ENCODE measurements around the gene WWC2.
A peak's percentile ranks its signal among the peaks of the same experiment; 100 is the strongest.
"Not testable (repeated sequence)": the region's sequence is repeated elsewhere in the genome, so short reads cannot be mapped to it uniquely, and the experiment has no call there.

WWC2 gene

DNA sequence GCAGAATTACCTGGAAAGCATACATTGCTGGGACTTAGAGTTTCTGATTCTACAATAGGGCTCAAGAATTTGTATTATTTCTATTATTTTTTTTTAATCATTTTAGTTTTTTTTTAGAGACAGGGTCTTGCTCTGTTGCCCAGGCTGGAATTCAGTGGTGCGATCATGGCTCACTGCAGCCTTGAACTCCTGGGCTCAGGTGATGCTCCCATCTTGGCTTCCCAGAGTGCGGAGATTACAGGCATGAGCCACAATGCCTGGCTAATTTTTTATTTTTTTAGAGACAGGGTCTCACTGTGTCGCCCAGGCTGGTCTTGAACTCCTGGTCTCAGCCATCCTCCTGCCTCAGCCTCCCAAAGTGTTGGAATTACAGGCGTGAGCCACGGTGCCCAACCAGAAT is 92.6 kb downstream of the WWC2 start:
- DNase-seq, result no peak
- intact Hi-C loops (cut with DNase I), result no loop called here

DNA sequence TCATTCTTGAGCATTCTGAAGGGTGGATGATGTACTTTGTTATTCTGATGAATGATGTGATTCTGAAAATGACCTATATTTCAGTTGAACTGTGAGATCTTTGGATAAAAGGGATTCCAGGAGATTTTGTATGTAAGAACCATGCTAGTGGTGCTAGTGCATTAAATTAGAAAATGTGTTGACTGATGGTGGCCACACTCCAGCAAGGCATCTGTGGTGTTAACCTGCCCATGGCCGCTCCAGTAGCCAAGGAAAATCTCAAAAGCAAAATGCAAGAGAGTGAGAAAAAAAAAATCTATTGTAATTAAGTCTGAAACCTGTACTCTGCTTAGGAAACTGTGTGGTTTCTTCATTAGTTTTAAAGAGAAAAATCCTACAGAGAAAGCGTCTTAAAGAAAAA is 93.5 kb downstream of the WWC2 start:
- DNase-seq, result no peak
- intact Hi-C loops (cut with DNase I), result no loop called here

DNA sequence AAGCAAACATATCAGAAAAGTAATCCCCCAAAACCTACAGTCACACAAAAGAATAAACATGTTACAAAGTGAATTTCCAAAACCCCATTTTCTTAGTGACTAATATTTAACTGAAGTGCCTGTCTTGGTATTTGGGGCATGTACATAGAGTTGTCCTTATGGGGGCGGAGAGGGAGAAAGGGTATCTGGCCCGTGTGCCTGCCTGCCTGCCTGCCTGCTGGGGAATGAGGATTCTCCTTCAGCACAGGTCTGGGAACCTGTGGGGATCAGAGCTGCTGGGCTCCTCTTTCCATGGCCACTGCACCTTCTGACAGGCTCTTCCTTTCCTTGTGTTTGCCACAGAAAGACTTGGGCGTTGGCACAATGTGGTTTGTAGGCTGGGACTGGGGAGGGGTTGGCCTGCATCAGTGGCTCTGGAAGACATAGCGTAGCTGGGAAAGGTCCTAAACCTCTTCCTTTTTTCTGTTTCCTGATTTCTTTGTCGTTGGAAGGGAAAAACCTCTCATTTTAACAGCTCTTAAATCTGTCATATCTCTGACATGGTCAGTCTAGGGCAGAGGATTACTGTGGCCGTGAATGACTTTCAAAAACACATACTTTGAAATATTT is 94.8 kb downstream of the WWC2 start:
- DNase-seq; intact Hi-C loops (cut with DNase I): not testable (repeated sequence)

DNA sequence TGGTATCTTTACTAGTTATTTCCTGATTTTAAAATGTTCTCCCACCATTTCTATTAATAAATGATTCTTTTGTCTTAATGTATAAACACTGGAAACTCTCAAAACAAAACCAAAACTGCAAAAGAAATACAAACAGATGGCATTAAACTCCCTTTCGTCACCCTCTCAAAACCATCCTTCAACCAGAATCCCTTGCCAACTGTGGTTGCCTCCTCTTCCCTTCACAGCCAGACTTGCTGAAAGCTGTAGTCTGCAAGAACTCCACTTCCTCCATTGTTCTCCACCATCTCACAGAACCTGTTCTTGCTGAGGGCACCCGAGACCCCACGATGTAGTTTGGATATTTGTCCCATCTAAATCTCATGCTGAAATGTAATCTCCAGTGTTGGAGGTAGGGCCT is 96.5 kb downstream of the WWC2 start:
- no peak for DNase-seq
- intact Hi-C loops (cut with DNase I), result no loop called here

DNA sequence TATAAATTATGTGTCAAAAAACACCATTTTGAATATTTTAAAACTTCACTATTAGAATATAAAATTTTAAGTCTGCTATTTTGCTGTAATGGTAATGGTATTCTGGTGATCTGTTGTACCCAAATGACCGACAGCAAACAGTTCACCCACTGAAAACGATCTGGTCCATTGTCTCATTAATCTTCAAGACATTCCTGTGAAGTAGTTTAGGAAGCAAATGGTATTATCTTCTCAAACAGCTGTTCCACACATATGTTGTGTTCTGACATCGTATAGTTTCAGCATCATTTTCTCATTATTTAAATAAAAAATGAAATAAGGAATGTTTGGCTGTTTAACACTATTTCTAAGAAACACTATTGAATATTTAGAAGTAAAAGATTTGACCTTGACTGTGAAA is 98.1 kb downstream of the WWC2 start:
- intact Hi-C loops (cut with DNase I), result no loop called here
- DNase-seq, result no peak

DNA sequence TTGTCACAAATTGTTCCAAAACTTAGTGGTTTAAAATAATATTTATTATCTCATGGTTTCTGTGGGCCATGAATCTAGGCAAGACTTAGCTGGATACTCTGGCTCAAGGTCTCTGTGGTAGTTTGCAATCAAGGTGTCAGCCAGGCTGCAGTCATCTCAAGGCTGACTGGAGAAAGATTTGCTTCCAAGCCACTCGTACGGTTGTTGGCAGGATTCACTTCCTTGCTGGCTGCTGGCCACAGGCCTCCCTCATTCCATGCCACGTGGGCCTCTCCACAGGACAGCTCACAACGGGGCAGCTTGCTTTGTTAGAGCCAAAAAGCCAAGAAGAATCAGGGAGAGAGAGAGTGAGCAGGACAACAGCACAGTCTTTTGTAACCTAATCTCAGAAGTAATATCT is 101.4 kb downstream of the WWC2 start:
- peak in 5 of 10 donors; percentile 18 to 82 (median 19) for DNase-seq
- intact Hi-C loops (cut with DNase I), result no loop called here

DNA sequence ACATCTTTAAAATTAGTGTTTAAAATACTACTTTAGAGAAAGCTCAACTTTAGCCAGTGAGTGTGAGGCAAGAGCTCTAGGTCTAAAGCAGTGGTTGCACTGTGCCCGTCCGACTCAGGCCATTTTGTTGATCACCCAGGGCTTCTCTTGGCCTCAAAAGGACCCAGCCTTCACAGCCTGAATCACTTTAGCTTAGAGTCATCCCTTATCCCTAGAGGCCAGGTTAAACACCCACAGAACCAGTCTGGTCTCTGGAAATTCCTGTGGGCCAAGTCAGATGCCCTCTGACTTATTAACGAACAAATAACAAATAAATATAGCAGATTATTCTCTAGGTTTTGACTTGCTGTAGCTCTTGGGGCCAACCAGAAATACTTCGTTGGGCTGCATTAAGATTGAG is 102.3 kb downstream of the WWC2 start:
- no peak for DNase-seq
- intact Hi-C loops (cut with DNase I), result no loop called here

DNA sequence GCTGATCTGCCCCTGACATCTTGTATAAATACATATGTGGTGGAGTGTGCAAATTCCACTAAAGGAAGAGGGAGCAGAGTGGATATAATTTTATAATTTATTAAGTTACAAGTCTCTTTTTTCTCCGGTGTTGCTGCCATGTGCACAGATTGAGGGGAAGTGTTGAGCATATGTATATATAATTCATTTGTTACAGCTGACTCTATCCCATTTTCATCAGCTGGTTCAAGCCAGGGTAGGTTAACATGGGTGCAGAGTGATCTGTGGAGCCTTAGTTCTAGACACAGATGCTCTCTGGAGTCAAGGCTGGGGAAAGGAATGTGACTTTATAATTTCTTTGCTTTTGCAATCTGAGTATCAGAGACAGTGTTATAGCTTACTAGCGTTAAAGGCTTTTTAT is 103.5 kb downstream of the WWC2 start:
- DNase-seq, result no peak
- intact Hi-C loops (cut with DNase I), result no loop called here

DNA sequence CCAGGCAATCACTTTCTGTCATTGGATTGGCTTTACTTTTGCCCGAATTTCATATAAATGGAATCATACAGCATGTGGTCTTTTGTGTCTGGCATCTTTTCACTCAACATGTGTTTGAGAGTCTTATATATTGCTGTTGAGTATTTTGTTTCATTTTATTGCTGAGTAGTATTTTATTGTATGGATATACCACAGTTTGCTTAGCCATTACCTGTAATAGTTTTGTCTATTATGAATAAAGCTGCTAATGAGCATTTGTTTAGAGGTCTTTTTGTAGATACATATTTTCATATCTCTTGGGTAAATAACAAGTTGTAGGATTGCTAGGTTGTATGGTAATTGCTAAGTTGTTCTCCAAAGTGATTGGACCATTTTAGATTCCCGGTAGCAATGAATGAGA is 105.7 kb downstream of the WWC2 start:
- no peak for DNase-seq
- intact Hi-C loops (cut with DNase I), result no loop called here

DNA sequence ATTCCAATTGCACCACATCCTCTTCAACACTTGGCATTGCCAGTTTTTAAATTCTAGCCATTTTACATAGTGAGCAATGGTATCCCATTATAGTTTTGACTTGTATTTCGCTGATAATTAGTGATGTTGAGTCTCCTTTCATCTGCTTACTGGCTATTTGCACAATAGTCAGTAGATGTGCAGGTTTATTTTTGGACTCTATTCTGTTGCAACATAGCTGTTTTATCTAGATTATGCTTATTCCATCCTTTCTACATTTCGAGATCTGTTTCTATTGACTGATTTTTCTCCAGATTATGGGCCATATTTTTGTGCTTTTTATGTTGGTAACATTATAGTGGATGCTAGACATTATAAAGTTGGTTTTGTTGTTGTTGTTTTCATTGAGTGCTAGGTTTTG is 106.1 kb downstream of the WWC2 start:
- intact Hi-C loops (cut with DNase I), result no loop called here
- DNase-seq, result no peak

DNA sequence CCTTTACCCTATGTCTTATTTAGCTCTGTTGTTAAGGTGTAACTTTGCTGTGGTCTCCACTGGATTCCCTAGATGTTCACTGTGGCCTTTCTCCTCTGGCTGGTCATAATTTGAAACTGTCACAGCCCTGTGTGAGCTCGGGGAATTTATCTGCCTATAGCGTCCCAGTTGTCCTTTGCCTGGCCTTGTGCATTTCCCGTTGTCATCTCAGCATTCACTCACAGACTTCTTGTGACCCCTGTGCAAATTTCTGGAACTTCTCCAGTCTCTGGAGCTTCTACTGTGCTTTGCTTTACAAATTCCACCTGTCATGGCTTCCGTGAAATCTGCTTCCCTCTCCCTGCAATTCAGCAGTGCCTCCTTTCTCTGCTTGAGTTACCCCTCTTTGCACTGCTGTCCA is 106.7 kb downstream of the WWC2 start:
- DNase-seq, result no peak
- intact Hi-C loops (cut with DNase I), result no loop called here

DNA sequence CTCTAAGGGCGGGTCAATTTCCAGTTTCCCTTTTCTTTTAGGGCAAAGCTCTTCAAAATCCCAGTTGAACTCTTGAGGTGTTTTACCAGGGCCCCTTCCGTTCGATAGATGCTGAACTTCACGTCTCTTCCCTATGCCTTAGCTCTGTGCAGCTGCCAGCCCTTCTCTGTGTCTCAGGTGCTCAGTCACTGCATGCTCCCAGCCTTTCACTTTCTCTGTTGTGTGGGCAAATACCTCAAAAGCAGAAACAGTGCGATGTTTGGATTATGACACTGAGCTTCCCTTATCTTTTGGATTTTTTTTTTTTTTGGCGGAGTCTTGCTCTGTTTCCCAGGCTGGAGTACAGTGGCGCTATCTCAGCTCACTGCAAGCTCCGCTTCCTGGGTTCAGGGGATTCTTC is 112.5 kb downstream of the WWC2 start:
- intact Hi-C loops (cut with DNase I), result no loop called here

DNA sequence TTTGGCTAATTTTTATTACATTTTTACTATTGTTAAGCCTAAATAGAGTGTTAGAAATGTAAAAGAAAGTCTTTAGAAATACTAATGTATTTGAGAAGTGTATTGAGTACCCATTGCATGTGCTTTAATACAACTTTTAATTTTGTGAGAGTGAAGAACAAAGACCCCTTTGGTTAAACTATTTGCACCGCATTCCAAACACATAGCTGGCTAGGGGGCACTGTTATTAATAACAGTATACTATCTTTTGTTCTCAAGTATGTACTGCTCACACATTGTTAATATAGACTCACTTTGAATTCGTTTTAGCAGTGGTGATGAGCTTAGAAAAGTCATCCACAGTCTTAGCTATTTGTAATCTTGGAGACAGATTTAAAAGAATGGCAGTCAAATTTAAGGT is 114.9 kb downstream of the WWC2 start:
- intact Hi-C loops (cut with DNase I), result no loop called here
- no peak for DNase-seq

More for the DNA sequence above, 112.5 kb downstream of the WWC2 start:
- DNase-seq, result no peak

DNA sequence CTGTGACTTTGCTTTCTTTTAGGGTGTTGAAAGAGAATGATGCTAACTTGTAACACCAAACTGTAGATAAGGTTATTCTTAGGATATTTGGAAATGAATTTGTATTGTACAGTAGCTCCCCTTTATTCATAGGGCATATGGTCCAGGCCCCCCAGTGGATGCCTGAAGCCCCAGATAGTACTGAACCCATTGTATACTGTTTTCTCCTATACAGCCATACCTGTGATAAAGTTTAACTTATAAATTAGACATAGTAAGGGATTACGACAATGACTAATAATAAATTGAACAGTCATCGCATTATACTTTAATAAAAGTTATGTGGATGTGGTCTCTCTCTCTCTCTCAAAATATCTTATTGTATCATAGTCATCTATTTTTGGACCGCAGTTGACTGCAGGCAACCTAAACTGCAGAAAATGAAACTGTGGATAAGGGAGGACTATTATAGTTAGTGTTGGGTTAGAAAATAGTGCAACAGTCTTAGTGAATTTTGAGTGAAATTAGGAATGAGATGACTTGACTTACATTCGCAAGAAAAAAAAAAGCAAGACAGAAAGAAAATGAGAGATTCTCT is 115.9 kb downstream of the WWC2 start:
- no peak for DNase-seq
- intact Hi-C loops (cut with DNase I), result no loop called here

DNA sequence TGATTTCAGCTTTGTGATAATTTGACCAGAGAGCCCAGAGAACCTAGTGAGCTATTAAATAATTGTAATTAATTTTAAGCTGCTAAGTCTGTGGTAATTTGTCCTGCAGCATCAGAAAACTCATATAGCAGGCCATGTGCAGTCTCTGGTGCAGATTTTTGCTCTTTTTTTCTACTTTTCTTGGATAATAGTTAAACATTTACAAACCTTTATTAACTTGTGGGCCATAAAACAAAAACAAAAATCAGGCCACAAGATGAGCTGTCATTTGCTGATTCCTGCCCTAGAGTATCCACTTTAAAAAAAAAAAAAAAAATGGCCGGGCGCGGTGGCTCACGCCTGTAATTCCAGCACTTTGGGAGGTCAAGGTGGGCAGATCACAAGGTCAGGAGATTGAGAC is 121.2 kb downstream of the WWC2 start:
- DNase-seq, result no peak
- intact Hi-C loops (cut with DNase I), result no loop called here

DNA sequence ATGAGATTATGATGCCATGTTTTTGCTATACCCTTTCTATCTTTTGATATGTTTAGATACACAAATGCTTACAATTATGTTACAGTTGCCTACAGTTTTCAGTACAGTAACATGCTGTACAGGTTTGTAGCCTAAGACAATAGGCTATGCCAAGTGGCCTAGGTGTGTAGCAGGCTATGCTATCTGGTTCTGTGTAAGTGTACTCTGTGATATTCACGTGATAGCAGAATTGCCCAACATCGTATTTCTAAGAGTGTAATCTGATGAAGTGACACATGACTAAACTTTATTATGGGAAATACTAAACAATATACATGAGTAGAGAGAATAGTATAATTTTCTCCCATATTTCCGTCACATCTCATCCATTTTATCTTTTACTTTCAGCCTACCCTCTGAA is 124.0 kb downstream of the WWC2 start:
- no peak for DNase-seq
- intact Hi-C loops (cut with DNase I), result no loop called here

DNA sequence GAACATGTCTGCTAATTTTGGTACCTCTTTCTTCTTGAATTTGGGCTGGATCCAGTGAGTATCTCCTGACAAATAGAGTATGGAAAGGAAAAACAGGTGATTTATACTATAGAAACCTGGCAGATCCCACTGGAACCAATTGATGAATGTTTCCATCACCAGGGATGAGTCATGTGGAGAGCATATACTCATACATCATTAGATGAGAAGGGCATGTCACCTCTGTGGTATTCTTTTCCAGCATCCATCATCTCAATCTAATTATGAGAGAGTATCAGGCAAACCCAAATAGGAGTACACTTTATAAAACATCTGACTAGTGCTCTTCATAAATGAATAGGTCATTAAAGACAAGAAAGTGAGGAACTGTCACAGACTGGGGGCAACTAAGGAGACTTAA is 130.3 kb downstream of the WWC2 start:
- intact Hi-C loops (cut with DNase I), result no loop called here
- no peak for DNase-seq

DNA sequence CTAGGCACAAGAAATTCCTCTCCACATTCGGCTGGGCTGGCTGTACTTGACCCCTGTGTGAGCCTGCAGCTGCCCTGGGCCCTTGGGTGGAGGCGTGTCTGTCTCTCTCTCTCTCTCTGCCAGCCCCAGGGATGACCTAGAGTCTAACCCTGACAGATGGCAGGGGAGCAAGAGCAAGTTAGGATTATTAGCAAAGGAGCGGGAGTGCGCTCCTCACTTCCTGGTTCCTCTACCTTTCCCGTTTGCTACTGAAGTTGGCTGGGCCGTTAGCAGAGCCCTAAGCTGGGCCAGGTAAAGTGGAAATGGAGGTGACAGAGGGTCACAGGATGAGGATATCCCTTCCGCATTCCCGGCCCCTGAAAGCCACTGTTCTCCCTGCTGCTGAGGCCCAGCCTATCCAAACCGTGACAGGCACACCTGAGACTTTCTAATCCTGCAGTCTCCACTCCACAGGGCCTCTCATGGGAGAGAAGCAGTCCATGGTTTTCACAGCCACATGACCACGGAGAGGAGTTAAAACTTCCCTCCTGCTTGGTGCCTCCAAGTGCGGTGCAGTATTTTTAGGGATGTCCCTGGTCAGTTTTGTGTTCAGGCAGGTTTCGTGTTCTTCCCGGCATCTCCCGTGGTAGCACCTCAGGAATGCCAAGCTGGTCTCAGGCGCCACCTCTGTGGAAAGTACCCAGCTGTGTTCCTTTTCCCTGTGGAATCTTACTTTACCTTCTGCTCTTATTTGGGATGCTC is 141.7 kb downstream of the WWC2 start:
- intact Hi-C loops (cut with DNase I), result no loop called here
- no peak for DNase-seq

DNA sequence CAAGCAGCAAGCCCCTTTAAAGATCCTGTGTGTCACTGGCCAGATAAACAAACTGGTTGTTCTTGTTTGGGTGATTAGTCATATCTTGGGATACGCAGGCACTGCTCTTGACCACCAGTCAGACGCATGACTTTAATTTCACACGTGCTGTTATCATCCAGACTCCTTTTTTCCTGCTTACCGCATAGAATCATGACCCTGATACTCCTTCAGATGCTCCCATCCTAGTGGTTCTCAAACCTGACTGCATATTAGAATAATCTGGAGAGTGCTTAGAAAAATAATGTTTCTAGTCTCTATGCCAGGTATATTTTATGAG is 142.2 kb downstream of the WWC2 start:
- intact Hi-C loops (cut with DNase I), result no loop called here
- DNase-seq, result no peak

DNA sequence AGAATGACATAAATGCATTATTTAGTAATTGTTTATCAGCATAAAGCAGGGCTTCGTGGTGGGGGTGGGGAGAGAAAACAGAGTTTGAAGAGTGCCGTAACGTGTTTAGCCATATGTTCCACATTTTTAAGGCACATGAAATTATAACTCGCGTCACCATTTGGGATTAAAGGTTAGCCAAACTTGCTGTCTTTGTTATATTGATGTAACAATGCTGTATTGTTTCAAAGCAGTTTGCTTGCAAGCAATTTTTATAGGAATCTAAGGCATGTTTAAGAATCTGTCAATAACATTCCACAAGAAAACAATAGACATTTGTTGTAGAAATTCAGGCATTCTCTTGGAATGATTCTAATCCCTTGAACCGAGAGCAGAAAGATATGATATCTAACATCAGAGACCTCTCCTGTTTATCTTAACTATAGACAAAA is 142.7 kb downstream of the WWC2 start:
- intact Hi-C loops (cut with DNase I), result no loop called here
- DNase-seq, result no peak

DNA sequence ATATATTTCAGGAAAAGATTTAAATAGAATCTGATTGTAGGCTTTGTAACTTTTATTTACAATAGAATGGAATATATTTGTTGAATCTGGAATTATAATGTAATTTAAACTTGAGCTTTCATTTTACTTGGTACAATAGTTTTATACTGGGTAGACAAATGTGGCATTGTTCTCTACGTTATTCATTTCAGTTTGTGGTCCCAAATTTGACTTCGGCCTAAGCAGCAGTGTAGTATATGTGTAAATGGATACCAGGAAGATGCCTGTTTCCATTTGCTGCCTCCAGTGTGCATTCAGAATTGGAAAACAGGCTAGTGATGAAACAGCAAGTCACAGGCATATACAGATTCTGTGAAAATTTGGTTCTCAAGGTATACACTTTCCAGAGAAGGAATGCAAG is 143.2 kb downstream of the WWC2 start:
- intact Hi-C loops (cut with DNase I), result no loop called here
- DNase-seq, result no peak

DNA sequence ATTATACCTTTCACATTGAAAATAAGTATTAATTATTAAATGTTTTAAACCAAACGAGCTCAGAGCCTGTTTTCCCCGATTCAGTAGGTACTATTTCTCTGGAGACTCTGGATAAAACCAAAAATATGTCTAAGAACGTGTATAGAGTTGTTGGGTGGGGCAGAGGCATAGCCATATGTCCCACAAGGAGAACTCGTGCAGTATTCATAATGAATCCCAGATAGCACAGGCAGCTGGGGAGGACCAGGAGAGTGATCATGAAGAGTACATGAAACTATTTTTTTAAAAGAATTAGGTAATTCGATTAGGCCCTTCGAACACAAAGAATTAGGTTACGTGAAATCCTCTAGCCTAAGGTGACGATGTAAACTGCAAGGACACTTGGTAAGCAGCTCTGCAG is 145.0 kb downstream of the WWC2 start:
- intact Hi-C loops (cut with DNase I), result no loop called here
- DNase-seq, result no peak

Measured in posterior cingulate gyrus (tissue), 11 donors.